Esophagus muscularis mucosa (tissue), 3 donors: ENCODE results near the gene PTPRD.

Experiments
- CTCF ChIP-seq, 3 experiments: fragments of 200-600 bp in 2 of 3; fragments of 450-650 bp in 1 of 3; sonication (generic) in 2 of 3; IDR thresholded peaks; one replicate each; pipeline ENCODE4 v1.5.1; 2017 to 2019; ENCODE audit warnings: antibody characterized with exemption in 3 of 3, mild to moderate bottlenecking in 2 of 3, moderate library complexity in 1 of 3
- POLR2A ChIP-seq: fragments of 450-650 bp; IDR thresholded peaks from one replicate; pipeline ENCODE4 v1.6.1; 2017; ENCODE audit warnings: antibody characterized with exemption, moderate library complexity, mild to moderate bottlenecking, low read depth
- POLR2AphosphoS5 ChIP-seq, 2 donors: sonication (generic); formaldehyde crosslinking; IDR thresholded peaks; one replicate each; pipeline ENCODE4 v1.6.1; 2017; ENCODE audit warnings: antibody characterized with exemption in 2 of 2

- TF ChIP-seq POLR2AphosphoS5 (IDR thresholded peaks at IDR 0.05) = no peak
- no peak for TF ChIP-seq CTCF (IDR thresholded peaks at IDR 0.05)
- TF ChIP-seq POLR2A = no peak
These were observed 2274.7 kb downstream of the PTPRD start for GRCh38 chr9:8337834-8338766.
